ENCODE measurements around the gene MTMR11. TPM values are rescaled to one million over a fixed set of nuclear protein-coding genes. Genes with fewer than 3 reads are reported as not detected.
A peak's percentile ranks its signal among the peaks of the same experiment; 100 is the strongest.
"Not testable (repeated sequence)": the region's sequence is repeated elsewhere in the genome, so short reads cannot be mapped to it uniquely, and the experiment has no call there.

Gene MTMR11
- total and polyA plus RNA-seq, 7 experiments from 2014 or later: 1.2 to 14.2 (median 3.6) TPM; not detected in 2

DNA sequence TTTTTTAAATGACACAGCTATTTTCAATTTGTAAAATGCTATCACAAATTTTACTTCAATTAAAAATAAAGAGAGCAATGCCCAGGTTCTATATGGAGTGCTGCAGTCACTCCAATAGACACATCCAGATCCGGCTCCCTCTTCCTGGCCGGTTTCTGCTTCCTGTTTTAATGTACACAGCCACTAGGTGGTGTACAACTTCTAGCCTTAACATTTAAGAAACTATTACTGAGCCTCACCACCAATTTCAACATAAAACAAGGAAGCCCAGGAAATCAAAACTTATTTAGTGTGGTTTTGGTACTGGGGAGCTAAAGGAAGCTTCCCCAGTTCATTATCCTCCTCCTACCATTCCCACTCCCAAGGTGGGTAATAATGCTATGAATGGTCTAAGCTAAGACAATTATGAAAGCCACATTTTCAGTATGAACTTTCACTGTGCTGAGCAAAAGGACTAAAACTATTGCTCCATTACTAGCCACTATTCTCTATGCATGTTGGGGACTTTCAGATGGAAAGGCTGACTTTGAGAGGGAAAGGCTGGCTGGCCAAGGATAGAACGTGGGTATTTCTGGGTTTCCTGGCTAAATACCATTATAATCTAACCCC, 25.5 kb upstream of the MTMR11 start:
- ATAC-seq: peak; percentile 88
- no peaks in the 10 kb centered on the region for H3K9me3 Mint-ChIP-seq
- DNase-seq: peak in 7 of 9 donors; percentile 39 to 62 (median 57)
- no peaks in the 10 kb centered on the region for H3K27me3 Mint-ChIP-seq
- CTCF ChIA-PET: interaction anchor here (0.6 to 3.1 kb wide), 13 partner anchors 13 to 229 kb away, joined by 3 to 19 read pairs (median 4); no protein-coding TSS in a partner anchor
- Histone ChIP-seq H3K27me3 (ENCODE audit: control insufficient read depth in 2 of 2, insufficient read depth in 2 of 2, low read length in 2 of 2) (no peaks in the 10 kb centered on the region), H3K4me3 (ENCODE audit: low read length) (no peak overlapping the region), H3K4me1 (ENCODE audit: control insufficient read depth in 2 of 2, insufficient read depth in 2 of 2, low read length in 2 of 2) (no peaks in the 10 kb centered on the region), H3K36me3 (ENCODE audit: control insufficient read depth in 2 of 3, insufficient read depth in 3 of 3, low read length in 3 of 3) (peaks cover 0 to 16% (median 0%) of the 10 kb centered on the region in 3 experiments), H3K9me3 (ENCODE audit: control insufficient read depth in 2 of 3, low read length in 3 of 3) (no peaks in the 10 kb centered on the region), H3K27ac (ENCODE audit: low read depth, low read length) (no peak overlapping the region)
- peaks cover 11 to 27% (median 22%) of the 10 kb centered on the region in 5 donors for H3K36me3 Mint-ChIP-seq
- H3K27ac Mint-ChIP-seq: peak overlapping the region in 3 of 9 donors; percentile 45 to 71 (median 64)
- intact Hi-C loops (cut with micrococcal nuclease): loop anchor here (1.0 to 5.0 kb wide), 11 partner anchors 35 to 320 kb away; partner anchors contain the start of genes SF3B4 (in 2 of the 2), VPS45 (in 2 of the 2), CIART (in 1 of the 2) and OTUD7B (in 1 of the 2)
- POLR2A ChIA-PET: interaction anchor here (0.6 to 2.6 kb wide), 7 partner anchors 24 to 272 kb away, joined by 3 to 16 read pairs (median 4); a partner anchor contains a TSS
- peaks cover 6 to 24% (median 19%) of the 10 kb centered on the region in 7 donors for H3K4me1 Mint-ChIP-seq
- no peak overlapping the region for H3K4me3 Mint-ChIP-seq

DNA sequence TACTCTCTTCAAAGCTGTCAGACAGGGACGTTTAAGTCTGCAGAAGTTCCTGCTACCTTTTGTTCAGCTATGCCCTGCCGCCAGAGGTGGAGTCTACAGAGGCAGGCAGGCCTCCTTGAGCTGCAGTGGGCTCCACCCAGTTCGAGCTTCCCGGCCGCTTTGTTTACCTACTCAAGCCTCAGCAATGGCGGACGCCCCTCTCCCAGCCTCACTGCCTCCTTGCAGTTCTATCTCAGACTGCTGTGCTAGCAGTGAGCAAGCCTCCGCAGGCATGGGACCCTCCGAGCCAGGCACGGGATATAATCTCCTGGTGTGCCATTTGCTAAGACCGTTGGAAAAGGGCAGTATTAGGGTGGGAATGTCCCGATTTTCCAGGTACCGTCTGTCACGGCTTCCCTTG, 20.9 kb upstream of the MTMR11 start:
- ATAC-seq; H3K4me3 Mint-ChIP-seq; intact Hi-C loops (cut with micrococcal nuclease); H3K36me3 ChIP-seq (ENCODE audit: control insufficient read depth in 2 of 3, insufficient read depth in 3 of 3, low read length in 3 of 3); H3K27me3 ChIP-seq (ENCODE audit: control insufficient read depth in 2 of 2, insufficient read depth in 2 of 2, low read length in 2 of 2); CTCF ChIA-PET; H3K27ac Mint-ChIP-seq; H3K27ac ChIP-seq (ENCODE audit: low read depth, low read length); DNase-seq; H3K4me3 ChIP-seq (ENCODE audit: low read length); H3K9me3 Mint-ChIP-seq; H3K9me3 ChIP-seq (ENCODE audit: control insufficient read depth in 2 of 3, low read length in 3 of 3); H3K4me1 ChIP-seq (ENCODE audit: control insufficient read depth in 2 of 2, insufficient read depth in 2 of 2, low read length in 2 of 2); H3K27me3 Mint-ChIP-seq: not testable (repeated sequence)
- Mint-ChIP-seq H3K36me3 (peaks cover 11 to 44% (median 19%) of the 10 kb centered on the region in 5 donors), H3K4me1 (peaks cover 4 to 12% (median 11%) of the 10 kb centered on the region in 7 donors)
- POLR2A ChIA-PET: interaction anchor here (0.9 kb wide), 1 partner anchor 224 kb away, joined by 3 read pairs; no protein-coding TSS in a partner anchor

GRCh38 chr1:149949911-149950310, 13.2 kb upstream of the MTMR11 start:
- DNase-seq (no peak), ATAC-seq (no peak)
- peaks cover 0 to 14% (median 0%) of the 10 kb centered on the region in 3 experiments for H3K36me3 ChIP-seq (ENCODE audit: control insufficient read depth in 2 of 3, insufficient read depth in 3 of 3, low read length in 3 of 3)
- H3K27me3 Mint-ChIP-seq: no peaks in the 10 kb centered on the region
- no peak overlapping the region for H3K4me3 ChIP-seq (ENCODE audit: low read length)
- ChIA-PET POLR2A (no interaction called here), CTCF (no interaction called here)
- H3K27ac ChIP-seq (ENCODE audit: low read depth, low read length): no peak overlapping the region
- no peak overlapping the region for H3K27ac Mint-ChIP-seq
- H3K36me3 Mint-ChIP-seq: peaks cover 0 to 33% (median 18%) of the 10 kb centered on the region in 5 donors
- H3K4me1 ChIP-seq (ENCODE audit: control insufficient read depth in 2 of 2, insufficient read depth in 2 of 2, low read length in 2 of 2): no peaks in the 10 kb centered on the region
- intact Hi-C loops (cut with micrococcal nuclease): no loop called here
- H3K9me3 Mint-ChIP-seq: peaks cover 0 to 5% (median 0%) of the 10 kb centered on the region in 11 donors
- H3K9me3 ChIP-seq (ENCODE audit: control insufficient read depth in 2 of 3, low read length in 3 of 3): no peaks in the 10 kb centered on the region
- no peaks in the 10 kb centered on the region for H3K27me3 ChIP-seq (ENCODE audit: control insufficient read depth in 2 of 2, insufficient read depth in 2 of 2, low read length in 2 of 2)
- no peak overlapping the region for H3K4me3 Mint-ChIP-seq
- no peaks in the 10 kb centered on the region for H3K4me1 Mint-ChIP-seq

- CTCF ChIA-PET: no interaction called here
Measured at GRCh38 chr1:149945206-149945605, 8.5 kb upstream of the MTMR11 start.

GRCh38 chr1:149942885-149943284, 6.2 kb upstream of the MTMR11 start:
- peak overlapping the region in 2 of 9 donors; percentile 10 to 68 for H3K27ac Mint-ChIP-seq
- H3K9me3 ChIP-seq (ENCODE audit: control insufficient read depth in 2 of 3, low read length in 3 of 3): no peaks in the 10 kb centered on the region
- DNase-seq (no peak), ATAC-seq (no peak)
- H3K27ac ChIP-seq (ENCODE audit: low read depth, low read length): no peak overlapping the region
- ChIA-PET POLR2A (no interaction called here), CTCF (no interaction called here)
- H3K4me3 Mint-ChIP-seq: no peak overlapping the region
- no peak overlapping the region for H3K4me3 ChIP-seq (ENCODE audit: low read length)
- intact Hi-C loops (cut with micrococcal nuclease): no loop called here
- H3K9me3 Mint-ChIP-seq: no peaks in the 10 kb centered on the region
- H3K27me3 ChIP-seq (ENCODE audit: control insufficient read depth in 2 of 2, insufficient read depth in 2 of 2, low read length in 2 of 2): no peaks in the 10 kb centered on the region
- H3K27me3 Mint-ChIP-seq: no peaks in the 10 kb centered on the region
- H3K4me1 ChIP-seq (ENCODE audit: control insufficient read depth in 2 of 2, insufficient read depth in 2 of 2, low read length in 2 of 2): no peaks in the 10 kb centered on the region
- H3K36me3 ChIP-seq (ENCODE audit: control insufficient read depth in 2 of 3, insufficient read depth in 3 of 3, low read length in 3 of 3): peaks cover 0 to 14% (median 0%) of the 10 kb centered on the region in 3 experiments
- peaks cover 0 to 14% (median 6%) of the 10 kb centered on the region in 5 donors for H3K36me3 Mint-ChIP-seq
- peaks cover 0 to 23% (median 1%) of the 10 kb centered on the region in 7 donors for H3K4me1 Mint-ChIP-seq

More at GRCh38 chr1:149945206-149945605, 8.5 kb upstream of the MTMR11 start:
- H3K9me3 ChIP-seq (ENCODE audit: control insufficient read depth in 2 of 3, low read length in 3 of 3): no peaks in the 10 kb centered on the region
- no peaks in the 10 kb centered on the region for H3K27me3 Mint-ChIP-seq
- POLR2A ChIA-PET: interaction anchor here (0.6 kb wide), 1 partner anchor 135 kb away, joined by 3 read pairs; no protein-coding TSS in a partner anchor
- H3K27me3 ChIP-seq (ENCODE audit: control insufficient read depth in 2 of 2, insufficient read depth in 2 of 2, low read length in 2 of 2): no peaks in the 10 kb centered on the region
- intact Hi-C loops (cut with micrococcal nuclease): no loop called here
- H3K4me1 Mint-ChIP-seq: peaks cover 0 to 8% (median 0%) of the 10 kb centered on the region in 7 donors
- DNase-seq (no peak), ATAC-seq (no peak)
- H3K4me3 ChIP-seq (ENCODE audit: low read length): no peak overlapping the region
- no peaks in the 10 kb centered on the region for H3K9me3 Mint-ChIP-seq
- H3K36me3 Mint-ChIP-seq: peaks cover 0 to 23% (median 9%) of the 10 kb centered on the region in 5 donors
- H3K4me1 ChIP-seq (ENCODE audit: control insufficient read depth in 2 of 2, insufficient read depth in 2 of 2, low read length in 2 of 2): no peaks in the 10 kb centered on the region
- peaks cover 0 to 19% (median 0%) of the 10 kb centered on the region in 3 experiments for H3K36me3 ChIP-seq (ENCODE audit: control insufficient read depth in 2 of 3, insufficient read depth in 3 of 3, low read length in 3 of 3)
- no peak overlapping the region for H3K27ac ChIP-seq (ENCODE audit: low read depth, low read length)
- H3K4me3 Mint-ChIP-seq: no peak overlapping the region
- H3K27ac Mint-ChIP-seq: no peak overlapping the region

DNA sequence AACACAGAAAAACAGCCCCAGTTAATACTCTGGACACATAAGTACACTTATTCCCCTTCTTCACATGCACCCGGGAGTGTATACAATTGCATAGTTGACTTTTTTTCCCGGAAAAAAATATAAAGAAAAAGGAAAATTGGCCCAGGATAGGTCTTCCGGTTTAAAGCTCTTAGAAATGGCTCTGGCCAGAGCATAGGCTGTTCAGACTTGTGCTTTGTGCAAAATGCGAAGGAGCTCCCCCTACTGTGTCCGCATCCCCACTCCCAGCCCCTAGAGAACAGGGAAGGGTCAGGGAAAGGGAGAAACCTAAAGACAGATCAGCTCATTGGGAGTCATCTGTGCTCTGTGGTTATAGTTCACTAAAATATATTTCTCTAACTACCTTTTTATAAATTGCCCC, 5.5 kb upstream of the MTMR11 start:
- intact Hi-C loops (cut with micrococcal nuclease): no loop called here
- H3K9me3 Mint-ChIP-seq: no peaks in the 10 kb centered on the region
- no peak for DNase-seq
- no peak overlapping the region for H3K4me3 Mint-ChIP-seq
- Histone ChIP-seq H3K9me3 (ENCODE audit: control insufficient read depth in 2 of 3, low read length in 3 of 3) (no peaks in the 10 kb centered on the region), H3K36me3 (ENCODE audit: control insufficient read depth in 2 of 3, insufficient read depth in 3 of 3, low read length in 3 of 3) (peaks cover 0 to 9% (median 0%) of the 10 kb centered on the region in 3 experiments), H3K27ac (ENCODE audit: low read depth, low read length) (no peak overlapping the region), H3K27me3 (ENCODE audit: control insufficient read depth in 2 of 2, insufficient read depth in 2 of 2, low read length in 2 of 2) (no peaks in the 10 kb centered on the region), H3K4me1 (ENCODE audit: control insufficient read depth in 2 of 2, insufficient read depth in 2 of 2, low read length in 2 of 2) (no peaks in the 10 kb centered on the region), H3K4me3 (ENCODE audit: low read length) (no peak overlapping the region)
- peaks cover 4 to 30% (median 6%) of the 10 kb centered on the region in 7 donors for H3K4me1 Mint-ChIP-seq
- CTCF ChIA-PET: no interaction called here
- peaks cover 0 to 14% (median 4%) of the 10 kb centered on the region in 5 donors for H3K36me3 Mint-ChIP-seq
- H3K27ac Mint-ChIP-seq: no peak overlapping the region
- POLR2A ChIA-PET: no interaction called here
- no peak for ATAC-seq
- no peaks in the 10 kb centered on the region for H3K27me3 Mint-ChIP-seq
